H7 (cell line): ENCODE measurements around the gene AGRP. TPM values are rescaled to one million over a fixed set of nuclear protein-coding genes. Genes with fewer than 3 reads are reported as not detected.

Source experiments
- DNase-seq: peaks from one replicate; pipeline ENCODE4 v3.0.0; 2012
- H3K27me3 ChIP-seq: 2 replicates; pipeline ENCODE4 v1.6.0; 2011; ENCODE audit warnings: mild to moderate bottlenecking, low read length; ENCODE audit not compliant: control insufficient read depth, insufficient read depth
- H3K36me3 ChIP-seq: replicated peaks from 2 replicates; pipeline ENCODE4 v1.5.1; 2011; ENCODE audit warnings: low read length; ENCODE audit not compliant: control insufficient read depth, insufficient read depth
- H3K4me3 ChIP-seq: 2 replicates; pipeline ENCODE4 v1.5.1; 2011; ENCODE audit warnings: low read depth, mild to moderate bottlenecking, control low read depth, low read length, moderate library complexity; ENCODE audit not compliant: insufficient read depth
- total RNA-seq: library from RNA; depleted of rRNA; stranded (reverse); fragments of >200 nt; shearing (Covaris generic); gene quantifications from 2 replicates; pipeline ENCODE4 v1.2.3, GENCODE V29; 2014

Gene AGRP
- total RNA-seq, 1 experiment from 2014 or later = 1.1 TPM

- no peaks in the 10 kb centered on the region for H3K27me3 ChIP-seq
- H3K36me3 ChIP-seq = no peaks in the 10 kb centered on the region
- H3K4me3 ChIP-seq = no peak overlapping the region
- DNase-seq = no peak
These were observed 21.6 kb downstream of the AGRP start for GRCh38 chr16:67461600-67462278.

- DNase-seq = no peak
- Histone ChIP-seq H3K36me3 (no peaks in the 10 kb centered on the region), H3K4me3 (no peak overlapping the region), H3K27me3 (no peaks in the 10 kb centered on the region)
These were observed 22.4 kb downstream of the AGRP start for GRCh38 chr16:67460961-67461360.

- Histone ChIP-seq H3K36me3 (no peaks in the 10 kb centered on the region), H3K27me3 (no peaks in the 10 kb centered on the region), H3K4me3 (no peak overlapping the region)
- no peak for DNase-seq
These were observed 23.2 kb downstream of the AGRP start for GRCh38 chr16:67460168-67460567.

- Histone ChIP-seq H3K4me3 (no peak overlapping the region), H3K27me3 (no peaks in the 10 kb centered on the region), H3K36me3 (no peaks in the 10 kb centered on the region)
- DNase-seq = no peak
These were observed 23.5 kb downstream of the AGRP start for GRCh38 chr16:67459861-67460150.

- no peaks in the 10 kb centered on the region for H3K27me3 ChIP-seq
- no peak overlapping the region for H3K4me3 ChIP-seq
- no peaks in the 10 kb centered on the region for H3K36me3 ChIP-seq
- DNase-seq = peak; percentile 64
These were observed 24.1 kb downstream of the AGRP start for GRCh38 chr16:67459066-67459860.

- H3K36me3 ChIP-seq = no peaks in the 10 kb centered on the region
- peak; percentile 61 for DNase-seq
- H3K4me3 ChIP-seq = no peak overlapping the region
- H3K27me3 ChIP-seq = no peaks in the 10 kb centered on the region
These were observed 25.2 kb downstream of the AGRP start for GRCh38 chr16:67458121-67458641.

GRCh38 chr16:67457611-67458010 is 25.7 kb downstream of the AGRP start:
- DNase-seq = no peak
- Histone ChIP-seq H3K27me3 (no peaks in the 10 kb centered on the region), H3K4me3 (no peak overlapping the region), H3K36me3 (no peaks in the 10 kb centered on the region)

GRCh38 chr16:67456391-67457081 is 26.8 kb downstream of the AGRP start:
- Histone ChIP-seq H3K4me3 (no peak overlapping the region), H3K36me3 (no peaks in the 10 kb centered on the region), H3K27me3 (no peaks in the 10 kb centered on the region)
- peak; percentile 86 for DNase-seq

GRCh38 chr16:67454852-67455251 is 28.5 kb downstream of the AGRP start:
- Histone ChIP-seq H3K27me3 (no peaks in the 10 kb centered on the region), H3K4me3 (no peak overlapping the region), H3K36me3 (no peaks in the 10 kb centered on the region)
- peak; percentile 30 for DNase-seq

- DNase-seq = peak; percentile 32
- Histone ChIP-seq H3K36me3 (no peaks in the 10 kb centered on the region), H3K4me3 (no peak overlapping the region), H3K27me3 (no peaks in the 10 kb centered on the region)
These were observed 29.2 kb downstream of the AGRP start for GRCh38 chr16:67454104-67454503.

GRCh38 chr16:67451704-67452435 is 31.5 kb downstream of the AGRP start:
- no peaks in the 10 kb centered on the region for H3K36me3 ChIP-seq
- DNase-seq = no peak
- H3K27me3 ChIP-seq = no peaks in the 10 kb centered on the region
- H3K4me3 ChIP-seq = no peak overlapping the region

- H3K36me3 ChIP-seq = no peaks in the 10 kb centered on the region
- H3K27me3 ChIP-seq = no peaks in the 10 kb centered on the region
- no peak overlapping the region for H3K4me3 ChIP-seq
- DNase-seq = no peak
These were observed 32.2 kb downstream of the AGRP start for GRCh38 chr16:67451061-67451703.

- no peaks in the 10 kb centered on the region for H3K36me3 ChIP-seq
- H3K27me3 ChIP-seq = no peaks in the 10 kb centered on the region
- no peak overlapping the region for H3K4me3 ChIP-seq
- no peak for DNase-seq
These were observed 33.6 kb downstream of the AGRP start for GRCh38 chr16:67449739-67450138.

- H3K4me3 ChIP-seq = no peak overlapping the region
- no peak for DNase-seq
- H3K36me3 ChIP-seq = no peaks in the 10 kb centered on the region
- no peaks in the 10 kb centered on the region for H3K27me3 ChIP-seq
These were observed 34.0 kb downstream of the AGRP start for GRCh38 chr16:67449336-67449735.
